ENCODE data around the gene MEGF8. TPM values are rescaled to one million over a fixed set of nuclear protein-coding genes. Genes with fewer than 3 reads are reported as not detected.

MEGF8 gene
- total and polyA plus RNA-seq, 9 of the 15 experiments (the other 6 are each of a cell fraction or from before 2014, with no cell fraction given), result 0.28 to 13.1 (median 3.0) TPM

DNA sequence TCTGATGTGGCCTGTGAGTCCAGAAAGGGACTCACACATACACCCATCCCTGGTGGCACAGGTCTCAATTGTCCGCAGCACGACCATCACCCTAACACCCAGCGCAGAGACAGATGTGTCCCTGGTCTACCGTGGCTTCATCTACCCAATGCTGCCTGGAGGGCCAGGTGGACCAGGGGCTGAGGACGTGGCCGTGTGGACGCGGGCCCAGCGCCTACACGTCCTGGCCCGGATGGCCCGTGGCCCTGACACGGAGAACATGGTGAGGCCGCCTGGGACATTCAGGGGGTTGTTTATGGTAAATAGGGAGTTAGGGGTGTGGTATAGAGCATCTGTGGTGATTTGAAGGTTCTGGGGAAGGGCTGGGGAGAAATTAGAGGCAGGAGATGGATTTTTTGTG is 22.8 kb downstream of the MEGF8 start:
- in situ Hi-C loops (cut with MboI) (no loop called here), intact Hi-C loops (cut with micrococcal nuclease) (no loop called here)
- Histone ChIP-seq H3K79me2 (ENCODE audit: control insufficient read depth, insufficient read depth, low read length) (no peaks in the 10 kb centered on the region), H3K9ac (ENCODE audit: insufficient read depth in 1 of 2, low read depth in 2 of 2, low read length in 2 of 2) (no peak overlapping the region), H3K36me3 (ENCODE audit: control insufficient read depth, insufficient read depth, low read length) (peaks cover 5% of the 10 kb centered on the region; the same call in 1 of the 3 replicates), H2AFZ (ENCODE audit: low read depth, low read length) (no peak overlapping the region), H3K4me1 (replicated peaks in 1 of 2; ENCODE audit: control insufficient read depth in 2 of 2, insufficient read depth in 2 of 2, low read length in 2 of 2) (peaks cover 0 to 19% of the 10 kb centered on the region in 2 experiments; a peak in 1 of 5 replicates), H3K9me3 (replicated peaks; ENCODE audit: control insufficient read depth, insufficient read depth, low read depth, low read length) (no peaks in the 10 kb centered on the region), H3K27me3 (ENCODE audit: control insufficient read depth in 2 of 2, insufficient read depth in 2 of 2, low read length in 2 of 2) (no peaks in the 10 kb centered on the region), H4K20me1 (replicated peaks; ENCODE audit: control insufficient read depth, insufficient read depth, low read length) (no peaks in the 10 kb centered on the region), H3K27ac (ENCODE audit: extremely low read depth, low read depth, low read length) (no peak overlapping the region), H3K9me1 (ENCODE audit: control insufficient read depth, insufficient read depth, low read length) (no peaks in the 10 kb centered on the region), H3K4me2 (ENCODE audit: insufficient read depth, low read length) (no peak overlapping the region), H3K4me3 (no peak overlapping the region)
- ATAC-seq (no peak), DNase-seq (ENCODE audit: extremely low read depth in 1 of 4, low spot score in 3 of 4) (no peak), FAIRE-seq (no peak)
- POLR2A ChIA-PET, result no interaction called here
- CTCF ChIA-PET (ENCODE audit: low intra/inter-chr PET ratio), result no interaction called here
- 65% methylated on average over 9 of the region's 14 CpGs for WGBS (ENCODE audit: insufficient coverage, low coverage, missing lambda C conversion rate)
- no TSS peak for BruUV-seq (replicated peaks)
- no peak for TF ChIP-seq PHF21A (IDR thresholded peaks at IDR 0.05; ENCODE audit: borderline replicate concordance, low read depth)
- no peak for TF ChIP-seq NFIX (CRISPR knock-in tag; IDR thresholded peaks at IDR 0.05; ENCODE audit: low read depth)
- no peak for TF ChIP-seq TOE1 (IDR thresholded peaks at IDR 0.05; ENCODE audit: borderline replicate concordance)
- no peak for TF ChIP-seq TOE1 (CRISPR knock-in tag; IDR thresholded peaks at IDR 0.05; ENCODE audit: borderline replicate concordance, low read depth)
- no peak for TF ChIP-seq MAFG (tag; conservative IDR thresholded peaks at IDR 0.05)
- TF ChIP-seq SP2 (IDR thresholded peaks at IDR 0.05; ENCODE audit: extremely low read depth, low read depth, low read length, poor library complexity, severe bottlenecking), result no peak
- no peak for TF ChIP-seq DMBX1 (CRISPR knock-in tag; IDR thresholded peaks at IDR 0.05; ENCODE audit: borderline replicate concordance)
- no peak for TF ChIP-seq ZNF696 (CRISPR knock-in tag; conservative IDR thresholded peaks at IDR 0.05)
- TF ChIP-seq TSC22D4 (tag; IDR thresholded peaks at IDR 0.05), result no peak
- no peak for TF ChIP-seq SUPT5H (IDR thresholded peaks at IDR 0.05)

Measured in K562 (cell line).